HEK293 (cell line): Measurements from ENCODE around the gene CIAO1.

ENCODE experiments used
- CTCF ChIA-PET: fragments of 350-600 bp; formaldehyde crosslinking; extraction: SDS; loops from one replicate; lab custom pipeline; 2021; ENCODE audit warnings: antibody characterized with exemption; lab: Yijun Ruan, JAX
- POLR2A ChIA-PET: fragments of 300-600 bp; formaldehyde crosslinking; extraction: SDS; loops from one replicate; lab custom pipeline; 2020; ENCODE audit warnings: antibody characterized with exemption, inconsistent platforms; lab: Yijun Ruan, JAX
- H3K27ac ChIP-seq: fragments of 200-500 bp; sonication (Bioruptor generic); 2 replicates; pipeline ENCODE4 v1.5.1; 2014; ENCODE audit warnings: low read depth, low read length, control low read depth, inconsistent platforms; ENCODE audit errors: extremely low read depth
- H3K36me3 ChIP-seq, 2 experiments: fragments of 200-500 bp in 1 of 2; sonication (Bioruptor generic) in 1 of 2; 1 replicate in 1 of 2; 2 replicates in 1 of 2; pipeline ENCODE4 v1.5.1; 2014 to 2017; ENCODE audit warnings: inconsistent platforms in 2 of 2, low read length in 2 of 2; ENCODE audit not compliant: control insufficient read depth in 2 of 2, insufficient read depth in 1 of 2
- H3K4me1 ChIP-seq: fragments of 200-500 bp; sonication (Bioruptor generic); 2 replicates; pipeline ENCODE4 v1.5.1; 2014; ENCODE audit warnings: mild to moderate bottlenecking, low read length, inconsistent platforms; ENCODE audit not compliant: control insufficient read depth, insufficient read depth
- H3K4me3 ChIP-seq: 2 replicates; pipeline ENCODE4 v1.5.1; 2011; ENCODE audit warnings: low read depth, mild to moderate bottlenecking, control low read depth, low read length, moderate library complexity
- H3K9me3 ChIP-seq: fragments of 200-500 bp; sonication (Bioruptor generic); 2 replicates; pipeline ENCODE4 v1.5.1; 2014; ENCODE audit warnings: low read depth, low read length, inconsistent platforms; ENCODE audit not compliant: control insufficient read depth, insufficient read depth
- KLF16 ChIP-seq: fragments of 450-650 bp; formaldehyde crosslinking; IDR thresholded peaks from 2 replicates; pipeline ENCODE4 v1.5.1; 2017; ENCODE audit warnings: missing biosample characterization, missing genetic modification characterization
- KLF9 ChIP-seq: fragments of 450-650 bp; formaldehyde crosslinking; IDR thresholded peaks from 2 replicates; pipeline ENCODE4 v1.5.1; 2016; ENCODE audit warnings: missing biosample characterization, missing genetic modification characterization, low read depth
- PRDM1 ChIP-seq: fragments of 450-650 bp; formaldehyde crosslinking; IDR thresholded peaks from 2 replicates; pipeline ENCODE4; 2016; ENCODE audit warnings: missing biosample characterization, missing genetic modification characterization
- TRIM28 ChIP-seq: IDR thresholded peaks from 2 replicates; pipeline ENCODE4 v1.6.1; 2011; ENCODE audit warnings: low read length, control low read depth, borderline replicate concordance
- ZBTB17 ChIP-seq: fragments of 450-650 bp; formaldehyde crosslinking; IDR thresholded peaks from 2 replicates; pipeline ENCODE4 v1.5.1; 2016; ENCODE audit warnings: missing biosample characterization, missing genetic modification characterization
- ZBTB20 ChIP-seq: fragments of 450-650 bp; formaldehyde crosslinking; IDR thresholded peaks from 2 replicates; pipeline ENCODE4 v1.5.1; 2016; ENCODE audit warnings: missing biosample characterization, missing genetic modification characterization
- ZBTB21 ChIP-seq: fragments of 450-650 bp; formaldehyde crosslinking; IDR thresholded peaks from 2 replicates; pipeline ENCODE4 v1.5.1; 2017; ENCODE audit warnings: missing biosample characterization, missing genetic modification characterization
- ZFP3 ChIP-seq: fragments of 450-650 bp; formaldehyde crosslinking; IDR thresholded peaks from 2 replicates; pipeline ENCODE4 v1.5.1; 2016; ENCODE audit warnings: low read depth, missing biosample characterization, missing genetic modification characterization
- ZFP37 ChIP-seq: fragments of 450-650 bp; formaldehyde crosslinking; IDR thresholded peaks from 2 replicates; pipeline ENCODE4 v1.5.1; 2016; ENCODE audit warnings: missing biosample characterization, missing genetic modification characterization
- ZFP69B ChIP-seq: fragments of 450-650 bp; formaldehyde crosslinking; IDR thresholded peaks from 2 replicates; pipeline ENCODE4 v1.5.1; 2016; ENCODE audit warnings: missing biosample characterization, missing genetic modification characterization
- ZNF140 ChIP-seq: fragments of 450-650 bp; formaldehyde crosslinking; IDR thresholded peaks from 2 replicates; pipeline ENCODE4 v1.5.1; 2016; ENCODE audit warnings: missing biosample characterization, missing genetic modification characterization
- ZNF19 ChIP-seq: fragments of 450-650 bp; formaldehyde crosslinking; IDR thresholded peaks from 2 replicates; pipeline ENCODE4; 2016; ENCODE audit warnings: missing biosample characterization, missing genetic modification characterization, low read depth
- ZNF214 ChIP-seq: fragments of 450-650 bp; formaldehyde crosslinking; IDR thresholded peaks from 2 replicates; pipeline ENCODE4 v1.5.1; 2017; ENCODE audit warnings: missing biosample characterization, mild to moderate bottlenecking, missing genetic modification characterization, borderline replicate concordance
- ZNF223 ChIP-seq: fragments of 450-650 bp; formaldehyde crosslinking; IDR thresholded peaks from 2 replicates; pipeline ENCODE4 v1.5.1; 2016; ENCODE audit warnings: missing biosample characterization, missing genetic modification characterization
- ZNF239 ChIP-seq: fragments of 450-650 bp; formaldehyde crosslinking; IDR thresholded peaks from 2 replicates; pipeline ENCODE4 v1.5.1; 2016; ENCODE audit warnings: missing biosample characterization, missing genetic modification characterization
- ZNF302 ChIP-seq: fragments of 450-650 bp; formaldehyde crosslinking; IDR thresholded peaks from 2 replicates; pipeline ENCODE4 v1.5.1; 2016; ENCODE audit warnings: missing biosample characterization, missing genetic modification characterization, low read depth
- ZNF335 ChIP-seq: fragments of 450-650 bp; formaldehyde crosslinking; conservative IDR thresholded peaks from 2 replicates; pipeline ENCODE4 v1.5.1; 2016; ENCODE audit warnings: missing biosample characterization, missing genetic modification characterization
- ZNF404 ChIP-seq: fragments of 450-650 bp; formaldehyde crosslinking; IDR thresholded peaks from 2 replicates; pipeline ENCODE4 v1.5.1; 2017; ENCODE audit warnings: missing biosample characterization, missing genetic modification characterization
- ZNF544 ChIP-seq: fragments of 450-650 bp; formaldehyde crosslinking; IDR thresholded peaks from 2 replicates; pipeline ENCODE4 v1.5.0; 2017; ENCODE audit warnings: missing biosample characterization, missing genetic modification characterization
- ZNF560 ChIP-seq: fragments of 450-650 bp; formaldehyde crosslinking; IDR thresholded peaks from 2 replicates; pipeline ENCODE4 v1.5.1; 2017; ENCODE audit warnings: missing biosample characterization, missing genetic modification characterization, borderline replicate concordance
- ZNF629 ChIP-seq: fragments of 450-650 bp; formaldehyde crosslinking; IDR thresholded peaks from 2 replicates; pipeline ENCODE4 v1.5.1; 2017; ENCODE audit warnings: missing biosample characterization, missing genetic modification characterization
- ZNF76 ChIP-seq: fragments of 450-650 bp; formaldehyde crosslinking; IDR thresholded peaks from 2 replicates; pipeline ENCODE4; 2016; ENCODE audit warnings: low read depth, missing biosample characterization, missing genetic modification characterization, borderline replicate concordance
- ZNF785 ChIP-seq: fragments of 450-650 bp; formaldehyde crosslinking; IDR thresholded peaks from 2 replicates; pipeline ENCODE4 v1.5.1; 2016; ENCODE audit warnings: missing biosample characterization, missing genetic modification characterization
- TF ChIP-seq, protein P1 (sequence below): fragments of 450-650 bp; formaldehyde crosslinking; IDR thresholded peaks from 2 replicates; pipeline ENCODE4 v1.5.1; 2016; ENCODE audit warnings: missing biosample characterization, missing genetic modification characterization
- TF ChIP-seq, protein P2 (sequence below): fragments of 450-650 bp; formaldehyde crosslinking; IDR thresholded peaks from 2 replicates; pipeline ENCODE4 v1.5.1; 2016; ENCODE audit warnings: missing biosample characterization, missing genetic modification characterization
- TF ChIP-seq, protein P3 (sequence below): fragments of 450-650 bp; formaldehyde crosslinking; IDR thresholded peaks from 2 replicates; pipeline ENCODE4 v1.5.1; 2017; ENCODE audit warnings: missing biosample characterization, missing genetic modification characterization
- TF ChIP-seq, protein P4 (sequence below): fragments of 450-650 bp; IDR thresholded peaks from 2 replicates; pipeline ENCODE4 v1.5.1; 2018; ENCODE audit warnings: missing biosample characterization, mild to moderate bottlenecking, missing genetic modification characterization
- TF ChIP-seq, protein P5 (sequence below): fragments of 450-650 bp; formaldehyde crosslinking; IDR thresholded peaks from 2 replicates; pipeline ENCODE4 v1.5.1; 2016; ENCODE audit warnings: missing biosample characterization, missing genetic modification characterization

CIAO1 gene

GRCh38 chr2:96320728-96321622 is 55.0 kb downstream of the CIAO1 start:
- H3K4me1 ChIP-seq = no peaks in the 10 kb centered on the region
- H3K36me3 ChIP-seq = no peaks in the 10 kb centered on the region
- peak overlapping the region; percentile 53 for H3K4me3 ChIP-seq
- POLR2A ChIA-PET = interaction anchor here (0.8 to 4.8 kb wide), 5 partner anchors 11 to 113 kb away, joined by 3 to 43 read pairs (median 5); partner anchors contain the start of genes CIAO1, NCAPH, SNRNP200 and TMEM127
- H3K27ac ChIP-seq = peak overlapping the region; percentile 17; the same call in 1 of the 2 replicates
- H3K9me3 ChIP-seq = no peaks in the 10 kb centered on the region
- CTCF ChIA-PET = interaction anchor here (0.7 to 1.3 kb wide), 3 partner anchors 10 to 33 kb away, joined by 3 to 4 read pairs (median 3); no protein-coding TSS in a partner anchor
- TF ChIP-seq PRDM1 (tag by site-specific recombination) = 0 out of 2 replicates have a peak, but pooled peaks have one; percentile 4
- TF ChIP-seq TRIM28 = 0 out of 2 replicates have a peak, but pooled peaks have one; percentile 7
- TF ChIP-seq ZNF214 (tag by site-specific recombination) = no peak
- TF ChIP-seq ZNF140 (tag by site-specific recombination) = no peak
- TF ChIP-seq ZBTB20 (tag by site-specific recombination) = peak; percentile 34; the same call in 1 of the 2 replicates
- no peak for TF ChIP-seq ZNF19
- TF ChIP-seq KLF16 (tag by site-specific recombination) = no peak; the same call in 1 of the 2 replicates
- TF ChIP-seq, protein P1, sequence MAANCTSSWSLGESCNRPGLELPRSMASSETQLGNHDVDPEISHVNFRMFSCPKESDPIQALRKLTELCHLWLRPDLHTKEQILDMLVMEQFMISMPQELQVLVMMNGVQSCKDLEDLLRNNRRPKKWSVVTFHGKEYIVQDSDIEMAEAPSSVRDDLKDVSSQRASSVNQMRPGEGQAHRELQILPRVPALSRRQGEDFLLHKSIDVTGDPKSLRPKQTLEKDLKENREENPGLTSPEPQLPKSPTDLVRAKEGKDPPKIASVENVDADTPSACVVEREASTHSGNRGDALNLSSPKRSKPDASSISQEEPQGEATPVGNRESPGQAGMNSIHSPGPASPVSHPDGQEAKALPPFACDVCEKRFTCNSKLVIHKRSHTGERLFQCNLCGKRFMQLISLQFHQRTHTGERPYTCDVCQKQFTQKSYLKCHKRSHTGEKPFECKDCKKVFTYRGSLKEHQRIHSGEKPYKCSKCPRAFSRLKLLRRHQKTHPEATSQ = no peak
- TF ChIP-seq, protein P2, sequence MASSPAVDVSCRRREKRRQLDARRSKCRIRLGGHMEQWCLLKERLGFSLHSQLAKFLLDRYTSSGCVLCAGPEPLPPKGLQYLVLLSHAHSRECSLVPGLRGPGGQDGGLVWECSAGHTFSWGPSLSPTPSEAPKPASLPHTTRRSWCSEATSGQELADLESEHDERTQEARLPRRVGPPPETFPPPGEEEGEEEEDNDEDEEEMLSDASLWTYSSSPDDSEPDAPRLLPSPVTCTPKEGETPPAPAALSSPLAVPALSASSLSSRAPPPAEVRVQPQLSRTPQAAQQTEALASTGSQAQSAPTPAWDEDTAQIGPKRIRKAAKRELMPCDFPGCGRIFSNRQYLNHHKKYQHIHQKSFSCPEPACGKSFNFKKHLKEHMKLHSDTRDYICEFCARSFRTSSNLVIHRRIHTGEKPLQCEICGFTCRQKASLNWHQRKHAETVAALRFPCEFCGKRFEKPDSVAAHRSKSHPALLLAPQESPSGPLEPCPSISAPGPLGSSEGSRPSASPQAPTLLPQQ = peak; percentile 90
- TF ChIP-seq, protein P3, sequence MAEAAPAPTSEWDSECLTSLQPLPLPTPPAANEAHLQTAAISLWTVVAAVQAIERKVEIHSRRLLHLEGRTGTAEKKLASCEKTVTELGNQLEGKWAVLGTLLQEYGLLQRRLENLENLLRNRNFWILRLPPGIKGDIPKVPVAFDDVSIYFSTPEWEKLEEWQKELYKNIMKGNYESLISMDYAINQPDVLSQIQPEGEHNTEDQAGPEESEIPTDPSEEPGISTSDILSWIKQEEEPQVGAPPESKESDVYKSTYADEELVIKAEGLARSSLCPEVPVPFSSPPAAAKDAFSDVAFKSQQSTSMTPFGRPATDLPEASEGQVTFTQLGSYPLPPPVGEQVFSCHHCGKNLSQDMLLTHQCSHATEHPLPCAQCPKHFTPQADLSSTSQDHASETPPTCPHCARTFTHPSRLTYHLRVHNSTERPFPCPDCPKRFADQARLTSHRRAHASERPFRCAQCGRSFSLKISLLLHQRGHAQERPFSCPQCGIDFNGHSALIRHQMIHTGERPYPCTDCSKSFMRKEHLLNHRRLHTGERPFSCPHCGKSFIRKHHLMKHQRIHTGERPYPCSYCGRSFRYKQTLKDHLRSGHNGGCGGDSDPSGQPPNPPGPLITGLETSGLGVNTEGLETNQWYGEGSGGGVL (tag by site-specific recombination) = no peak
- TF ChIP-seq ZFP69B = peak; percentile 77
- no peak for TF ChIP-seq ZNF404
- no peak for TF ChIP-seq ZNF544 (tag by site-specific recombination)
- TF ChIP-seq ZNF76 (tag by site-specific recombination) = peak; percentile 62; the same call in 1 of the 2 replicates
- no peak for TF ChIP-seq ZNF629 (tag by site-specific recombination)
- peak; percentile 59 for TF ChIP-seq ZBTB17 (tag by site-specific recombination)
- no peak for TF ChIP-seq ZNF560 (tag by site-specific recombination)
- no peak for TF ChIP-seq ZNF223
- no peak for TF ChIP-seq ZBTB21 (tag by site-specific recombination)
- no peak for TF ChIP-seq ZNF239 (tag by site-specific recombination)
- TF ChIP-seq, protein P4, sequence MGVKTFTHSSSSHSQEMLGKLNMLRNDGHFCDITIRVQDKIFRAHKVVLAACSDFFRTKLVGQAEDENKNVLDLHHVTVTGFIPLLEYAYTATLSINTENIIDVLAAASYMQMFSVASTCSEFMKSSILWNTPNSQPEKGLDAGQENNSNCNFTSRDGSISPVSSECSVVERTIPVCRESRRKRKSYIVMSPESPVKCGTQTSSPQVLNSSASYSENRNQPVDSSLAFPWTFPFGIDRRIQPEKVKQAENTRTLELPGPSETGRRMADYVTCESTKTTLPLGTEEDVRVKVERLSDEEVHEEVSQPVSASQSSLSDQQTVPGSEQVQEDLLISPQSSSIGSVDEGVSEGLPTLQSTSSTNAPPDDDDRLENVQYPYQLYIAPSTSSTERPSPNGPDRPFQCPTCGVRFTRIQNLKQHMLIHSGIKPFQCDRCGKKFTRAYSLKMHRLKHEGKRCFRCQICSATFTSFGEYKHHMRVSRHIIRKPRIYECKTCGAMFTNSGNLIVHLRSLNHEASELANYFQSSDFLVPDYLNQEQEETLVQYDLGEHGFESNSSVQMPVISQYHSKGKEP = no peak
- no peak for TF ChIP-seq ZFP37 (tag by site-specific recombination)
- TF ChIP-seq, protein P5, sequence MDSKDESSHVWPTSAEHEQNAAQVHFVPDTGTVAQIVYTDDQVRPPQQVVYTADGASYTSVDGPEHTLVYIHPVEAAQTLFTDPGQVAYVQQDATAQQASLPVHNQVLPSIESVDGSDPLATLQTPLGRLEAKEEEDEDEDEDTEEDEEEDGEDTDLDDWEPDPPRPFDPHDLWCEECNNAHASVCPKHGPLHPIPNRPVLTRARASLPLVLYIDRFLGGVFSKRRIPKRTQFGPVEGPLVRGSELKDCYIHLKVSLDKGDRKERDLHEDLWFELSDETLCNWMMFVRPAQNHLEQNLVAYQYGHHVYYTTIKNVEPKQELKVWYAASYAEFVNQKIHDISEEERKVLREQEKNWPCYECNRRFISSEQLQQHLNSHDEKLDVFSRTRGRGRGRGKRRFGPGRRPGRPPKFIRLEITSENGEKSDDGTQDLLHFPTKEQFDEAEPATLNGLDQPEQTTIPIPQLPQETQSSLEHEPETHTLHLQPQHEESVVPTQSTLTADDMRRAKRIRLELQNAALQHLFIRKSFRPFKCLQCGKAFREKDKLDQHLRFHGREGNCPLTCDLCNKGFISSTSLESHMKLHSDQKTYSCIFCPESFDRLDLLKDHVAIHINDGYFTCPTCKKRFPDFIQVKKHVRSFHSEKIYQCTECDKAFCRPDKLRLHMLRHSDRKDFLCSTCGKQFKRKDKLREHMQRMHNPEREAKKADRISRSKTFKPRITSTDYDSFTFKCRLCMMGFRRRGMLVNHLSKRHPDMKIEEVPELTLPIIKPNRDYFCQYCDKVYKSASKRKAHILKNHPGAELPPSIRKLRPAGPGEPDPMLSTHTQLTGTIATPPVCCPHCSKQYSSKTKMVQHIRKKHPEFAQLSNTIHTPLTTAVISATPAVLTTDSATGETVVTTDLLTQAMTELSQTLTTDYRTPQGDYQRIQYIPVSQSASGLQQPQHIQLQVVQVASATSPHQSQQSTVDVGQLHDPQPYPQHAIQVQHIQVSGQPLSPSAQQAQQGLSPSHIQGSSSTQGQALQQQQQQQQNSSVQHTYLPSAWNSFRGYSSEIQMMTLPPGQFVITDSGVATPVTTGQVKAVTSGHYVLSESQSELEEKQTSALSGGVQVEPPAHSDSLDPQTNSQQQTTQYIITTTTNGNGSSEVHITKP (tag by site-specific recombination) = no peak
- peak; percentile 76; the same call in 1 of the 2 replicates for TF ChIP-seq ZNF335
- no peak for TF ChIP-seq ZNF302
- TF ChIP-seq ZFP3 (tag by site-specific recombination) = no peak
- TF ChIP-seq ZNF785 (tag by site-specific recombination) = no peak
- TF ChIP-seq KLF9 = no peak
